ENCODE results near the gene ZNF865. TPM values are rescaled to one million over a fixed set of nuclear protein-coding genes. Genes with fewer than 3 reads are reported as not detected.

ZNF865 gene
- polyA plus RNA-seq, 1 donor (not counting 4 experiments of a cell fraction or from before 2014, with no cell fraction given): 1.1 TPM

DNA sequence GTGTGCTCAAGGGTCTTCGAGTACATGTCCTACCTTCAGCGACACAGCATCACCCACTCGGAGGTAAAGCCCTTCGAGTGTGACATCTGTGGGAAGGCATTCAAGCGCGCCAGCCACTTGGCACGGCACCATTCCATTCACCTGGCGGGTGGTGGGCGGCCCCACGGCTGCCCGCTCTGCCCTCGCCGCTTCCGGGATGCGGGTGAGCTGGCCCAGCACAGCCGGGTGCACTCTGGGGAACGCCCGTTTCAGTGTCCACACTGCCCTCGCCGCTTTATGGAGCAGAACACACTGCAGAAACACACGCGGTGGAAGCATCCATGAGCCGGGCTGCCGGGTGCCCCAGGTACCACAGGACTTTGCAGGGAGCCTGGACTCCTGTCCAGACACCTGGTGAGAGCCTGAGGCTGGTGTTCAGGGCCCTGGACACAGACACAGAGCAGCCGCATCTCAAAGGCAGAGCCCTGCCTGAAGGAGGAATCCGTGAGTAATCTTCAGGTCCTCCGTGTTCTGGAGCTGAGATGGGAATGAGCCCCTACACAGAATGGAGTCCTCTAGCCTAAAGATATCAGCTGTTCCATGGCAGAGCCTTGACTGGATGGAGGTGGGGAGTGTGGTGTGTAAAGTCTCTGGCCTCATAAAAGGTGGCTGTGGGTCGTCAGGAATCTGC lies 39.5 kb downstream of the ZNF865 start:
- peaks cover 8 to 14% of the 10 kb centered on the region in 2 experiments for H3K36me3 ChIP-seq (ENCODE audit: control insufficient read depth in 2 of 2, extremely low read depth in 1 of 2, insufficient read depth in 2 of 2, low read length in 2 of 2)
- no peaks in the 10 kb centered on the region for H3K9me1 ChIP-seq (ENCODE audit: control insufficient read depth, extremely low read depth, insufficient read depth, low read length)
- no peaks in the 10 kb centered on the region for H3K27me3 ChIP-seq (ENCODE audit: control insufficient read depth, extremely low read depth, insufficient read depth, low read length)
- TF ChIP-seq EZH2 (IDR thresholded peaks at IDR 0.05; ENCODE audit: low read length): no peak
- TF ChIP-seq CTCF (optimal IDR thresholded peaks at IDR 0.05 in 1 of 3, IDR thresholded peaks at IDR 0.05 in 1 of 3, conservative IDR thresholded peaks at IDR 0.05 in 1 of 3; ENCODE audit: extremely low read depth in 1 of 3, insufficient read depth in 2 of 3, low read length in 3 of 3): no peak
- DNase-seq (ENCODE audit: low read depth, low spot score) (no peak), FAIRE-seq (no peak)
- dilution Hi-C loops (cut with MboI; ENCODE audit: extremely low pct_ligation_motif_present, low sequenced_read_pairs): no loop called here
- H3K4me1 ChIP-seq (ENCODE audit: control insufficient read depth, extremely low read depth, insufficient read depth, low read length): peaks cover 39% of the 10 kb centered on the region
- H2AFZ ChIP-seq (ENCODE audit: control insufficient read depth, low read length): no peak overlapping the region
- H3K4me2 ChIP-seq (ENCODE audit: control insufficient read depth, extremely low read depth, insufficient read depth, low read depth, low read length): peak overlapping the region; percentile 90
- H3K9ac ChIP-seq (ENCODE audit: control insufficient read depth, extremely low read depth, insufficient read depth, low read length): peak overlapping the region; percentile 88
- H3K79me2 ChIP-seq (ENCODE audit: control insufficient read depth, insufficient read depth, low read length): peaks cover 34% of the 10 kb centered on the region
- H3K9me3 ChIP-seq (ENCODE audit: control insufficient read depth, low read depth, low read length): no peaks in the 10 kb centered on the region
- H3K27ac ChIP-seq (ENCODE audit: control insufficient read depth, insufficient read depth, low read length): no peak overlapping the region
- no peaks in the 10 kb centered on the region for H4K20me1 ChIP-seq (ENCODE audit: control insufficient read depth, extremely low read depth, insufficient read depth, low read length)
- H3K4me3 ChIP-seq (ENCODE audit: control insufficient read depth in 2 of 3, extremely low read depth in 1 of 3, insufficient read depth in 2 of 3, low read depth in 1 of 3, low read length in 3 of 3): peak overlapping the region in 2 of 3 experiments; percentile 74 to 92

GRCh38 chr19:55645512-55645881 lies 40.0 kb downstream of the ZNF865 start:
- peaks cover 8 to 14% of the 10 kb centered on the region in 2 experiments for H3K36me3 ChIP-seq (ENCODE audit: control insufficient read depth in 2 of 2, extremely low read depth in 1 of 2, insufficient read depth in 2 of 2, low read length in 2 of 2)
- dilution Hi-C loops (cut with MboI; ENCODE audit: extremely low pct_ligation_motif_present, low sequenced_read_pairs): no loop called here
- H3K79me2 ChIP-seq (ENCODE audit: control insufficient read depth, insufficient read depth, low read length): peaks cover 34% of the 10 kb centered on the region
- H3K27ac ChIP-seq (ENCODE audit: control insufficient read depth, insufficient read depth, low read length): no peak overlapping the region
- H3K9me3 ChIP-seq (ENCODE audit: control insufficient read depth, low read depth, low read length): no peaks in the 10 kb centered on the region
- H4K20me1 ChIP-seq (ENCODE audit: control insufficient read depth, extremely low read depth, insufficient read depth, low read length): no peaks in the 10 kb centered on the region
- TF ChIP-seq EZH2 (IDR thresholded peaks at IDR 0.05; ENCODE audit: low read length) (no peak), CTCF (optimal IDR thresholded peaks at IDR 0.05 in 1 of 3, IDR thresholded peaks at IDR 0.05 in 1 of 3, conservative IDR thresholded peaks at IDR 0.05 in 1 of 3; ENCODE audit: extremely low read depth in 1 of 3, insufficient read depth in 2 of 3, low read length in 3 of 3) (no peak)
- no peak overlapping the region for H3K4me2 ChIP-seq (ENCODE audit: control insufficient read depth, extremely low read depth, insufficient read depth, low read depth, low read length)
- peaks cover 34% of the 10 kb centered on the region for H3K4me1 ChIP-seq (ENCODE audit: control insufficient read depth, extremely low read depth, insufficient read depth, low read length)
- FAIRE-seq (no peak), DNase-seq (ENCODE audit: low read depth, low spot score) (no peak)
- H3K9me1 ChIP-seq (ENCODE audit: control insufficient read depth, extremely low read depth, insufficient read depth, low read length): no peaks in the 10 kb centered on the region
- no peaks in the 10 kb centered on the region for H3K27me3 ChIP-seq (ENCODE audit: control insufficient read depth, extremely low read depth, insufficient read depth, low read length)
- no peak overlapping the region for H3K9ac ChIP-seq (ENCODE audit: control insufficient read depth, extremely low read depth, insufficient read depth, low read length)
- no peak overlapping the region for H2AFZ ChIP-seq (ENCODE audit: control insufficient read depth, low read length)
- H3K4me3 ChIP-seq (ENCODE audit: control insufficient read depth in 2 of 3, extremely low read depth in 1 of 3, insufficient read depth in 2 of 3, low read depth in 1 of 3, low read length in 3 of 3): no peak overlapping the region
